ENCODE results near the gene ATMIN. TPM values are rescaled to one million over a fixed set of nuclear protein-coding genes. Genes with fewer than 3 reads are reported as not detected.

Gene ATMIN
- total and polyA plus RNA-seq, 2 of the 13 experiments (the other 11 are each of a cell fraction or from before 2014, with no cell fraction given), result 34.6 to 60.4 TPM

DNA sequence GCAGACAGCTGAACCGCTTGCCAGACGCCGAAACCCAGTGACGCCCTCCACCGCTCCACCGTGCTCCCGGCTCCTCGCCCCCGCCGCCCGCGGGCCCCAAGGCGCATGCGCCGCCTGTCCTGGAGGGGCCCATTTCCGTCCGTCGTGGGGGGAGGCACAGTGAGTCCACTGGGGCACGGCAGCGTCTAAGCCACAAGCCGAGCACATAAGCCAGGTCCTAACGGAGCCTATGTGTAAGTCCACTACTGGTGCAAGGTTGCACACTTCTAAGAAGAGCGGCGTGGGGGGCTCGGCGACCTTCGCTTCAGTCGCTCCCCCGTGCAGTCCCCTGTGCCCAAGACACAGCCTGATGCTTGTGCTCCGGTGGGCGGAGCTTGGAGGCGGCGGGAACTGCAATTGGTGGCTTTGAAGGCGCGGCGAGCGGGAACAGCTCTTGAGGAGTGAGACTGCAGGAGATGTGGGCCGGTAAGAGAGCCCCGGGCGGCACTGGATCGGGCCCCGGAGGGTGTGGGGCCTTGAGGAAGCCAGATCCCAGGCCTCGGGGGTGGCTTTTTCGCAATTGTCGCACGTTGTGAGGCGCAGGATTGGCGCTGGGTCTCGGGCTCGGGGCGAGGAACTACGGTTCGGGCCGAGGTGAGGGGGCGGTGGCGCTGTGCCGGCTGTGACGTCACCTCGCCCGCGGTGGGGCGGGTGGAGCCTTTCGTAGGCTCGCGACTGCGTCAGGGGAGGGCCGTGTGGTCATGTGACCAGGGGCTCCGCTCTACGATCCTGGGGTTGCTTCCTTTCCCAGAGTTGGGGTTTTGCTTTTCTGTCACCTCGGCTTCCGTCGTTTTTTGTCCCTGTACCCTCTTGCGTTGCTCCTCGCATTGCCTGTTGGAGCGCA is 28.6 kb upstream of the ATMIN start, which contains the start of the genes CENPN and CMC2 (continued):
- peak; percentile 55; the same call in 1 of the 2 replicates for TF ChIP-seq ZFP90 (CRISPR knock-in tag; IDR thresholded peaks at IDR 0.05; ENCODE audit: borderline replicate concordance)
- 0 out of 2 replicates have a peak, but pooled peaks have one; percentile 15 for TF ChIP-seq THYN1 (CRISPR knock-in tag; IDR thresholded peaks at IDR 0.05; ENCODE audit: borderline replicate concordance, low read depth)
- TF ChIP-seq ZNF841 (CRISPR knock-in tag; IDR thresholded peaks at IDR 0.05; ENCODE audit: borderline replicate concordance), result no peak
- TF ChIP-seq SMC3 (IDR thresholded peaks at IDR 0.05; ENCODE audit: low read length), result no peak
- no peak for TF ChIP-seq ZNF75D (CRISPR knock-in tag; IDR thresholded peaks at IDR 0.05; ENCODE audit: borderline replicate concordance)
- TF ChIP-seq HNRNPH1 (optimal IDR thresholded peaks at IDR 0.05; ENCODE audit: low read depth, low read length), result no peak
- TF ChIP-seq AGO2 (optimal IDR thresholded peaks at IDR 0.05; ENCODE audit: low read depth, low read length), result no peak
- TF ChIP-seq, protein P1, sequence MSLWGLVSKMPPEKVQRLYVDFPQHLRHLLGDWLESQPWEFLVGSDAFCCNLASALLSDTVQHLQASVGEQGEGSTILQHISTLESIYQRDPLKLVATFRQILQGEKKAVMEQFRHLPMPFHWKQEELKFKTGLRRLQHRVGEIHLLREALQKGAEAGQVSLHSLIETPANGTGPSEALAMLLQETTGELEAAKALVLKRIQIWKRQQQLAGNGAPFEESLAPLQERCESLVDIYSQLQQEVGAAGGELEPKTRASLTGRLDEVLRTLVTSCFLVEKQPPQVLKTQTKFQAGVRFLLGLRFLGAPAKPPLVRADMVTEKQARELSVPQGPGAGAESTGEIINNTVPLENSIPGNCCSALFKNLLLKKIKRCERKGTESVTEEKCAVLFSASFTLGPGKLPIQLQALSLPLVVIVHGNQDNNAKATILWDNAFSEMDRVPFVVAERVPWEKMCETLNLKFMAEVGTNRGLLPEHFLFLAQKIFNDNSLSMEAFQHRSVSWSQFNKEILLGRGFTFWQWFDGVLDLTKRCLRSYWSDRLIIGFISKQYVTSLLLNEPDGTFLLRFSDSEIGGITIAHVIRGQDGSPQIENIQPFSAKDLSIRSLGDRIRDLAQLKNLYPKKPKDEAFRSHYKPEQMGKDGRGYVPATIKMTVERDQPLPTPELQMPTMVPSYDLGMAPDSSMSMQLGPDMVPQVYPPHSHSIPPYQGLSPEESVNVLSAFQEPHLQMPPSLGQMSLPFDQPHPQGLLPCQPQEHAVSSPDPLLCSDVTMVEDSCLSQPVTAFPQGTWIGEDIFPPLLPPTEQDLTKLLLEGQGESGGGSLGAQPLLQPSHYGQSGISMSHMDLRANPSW (CRISPR knock-in tag; IDR thresholded peaks at IDR 0.05; ENCODE audit: borderline replicate concordance), result peak; percentile 83
- 0 out of 2 replicates have a peak, but pooled peaks have one; percentile 28 for TF ChIP-seq ZNF713 (CRISPR knock-in tag; IDR thresholded peaks at IDR 0.05)
- TF ChIP-seq ZNF292 (CRISPR knock-in tag; IDR thresholded peaks at IDR 0.05; ENCODE audit: borderline replicate concordance, low read depth), result peak; percentile 43; the same call in 1 of the 2 replicates
- no peak for TF ChIP-seq ZSCAN30 (CRISPR knock-in tag; IDR thresholded peaks at IDR 0.05)
- no peak for TF ChIP-seq IKZF1 (IDR thresholded peaks at IDR 0.05)
- no peak for TF ChIP-seq ONECUT2 (CRISPR knock-in tag; IDR thresholded peaks at IDR 0.05)
- peak; percentile 91; the same call in 1 of the 2 replicates for TF ChIP-seq FLYWCH1 (CRISPR knock-in tag; IDR thresholded peaks at IDR 0.05)
- TF ChIP-seq SAFB2 (CRISPR knock-in tag; IDR thresholded peaks at IDR 0.05; ENCODE audit: borderline replicate concordance, low read depth), result peak; percentile 96; the same call in 1 of the 2 replicates
- 0 out of 2 replicates have a peak, but pooled peaks have one; percentile 58 for TF ChIP-seq ETV6 (CRISPR knock-in tag; conservative IDR thresholded peaks at IDR 0.05)
- TF ChIP-seq ZBTB20 (CRISPR knock-in tag; IDR thresholded peaks at IDR 0.05; ENCODE audit: borderline replicate concordance, low read depth), result peak; percentile 34; the same call in 1 of the 2 replicates
- TF ChIP-seq, protein P2, sequence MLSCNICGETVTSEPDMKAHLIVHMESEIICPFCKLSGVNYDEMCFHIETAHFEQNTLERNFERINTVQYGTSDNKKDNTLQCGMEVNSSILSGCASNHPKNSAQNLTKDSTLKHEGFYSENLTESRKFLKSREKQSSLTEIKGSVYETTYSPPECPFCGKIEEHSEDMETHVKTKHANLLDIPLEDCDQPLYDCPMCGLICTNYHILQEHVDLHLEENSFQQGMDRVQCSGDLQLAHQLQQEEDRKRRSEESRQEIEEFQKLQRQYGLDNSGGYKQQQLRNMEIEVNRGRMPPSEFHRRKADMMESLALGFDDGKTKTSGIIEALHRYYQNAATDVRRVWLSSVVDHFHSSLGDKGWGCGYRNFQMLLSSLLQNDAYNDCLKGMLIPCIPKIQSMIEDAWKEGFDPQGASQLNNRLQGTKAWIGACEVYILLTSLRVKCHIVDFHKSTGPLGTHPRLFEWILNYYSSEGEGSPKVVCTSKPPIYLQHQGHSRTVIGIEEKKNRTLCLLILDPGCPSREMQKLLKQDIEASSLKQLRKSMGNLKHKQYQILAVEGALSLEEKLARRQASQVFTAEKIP (CRISPR knock-in tag; IDR thresholded peaks at IDR 0.05; ENCODE audit: borderline replicate concordance), result no peak
- TF ChIP-seq ZNF496 (CRISPR knock-in tag; IDR thresholded peaks at IDR 0.05; ENCODE audit: insufficient replicate concordance), result no peak
- TF ChIP-seq IKZF4 (CRISPR knock-in tag; IDR thresholded peaks at IDR 0.05; ENCODE audit: borderline replicate concordance, low read depth, not compliant biosample characterization), result peak; percentile 26
- TF ChIP-seq CHD2 (IDR thresholded peaks at IDR 0.05; ENCODE audit: low read depth, low read length), result no peak; the same call in 1 of the 2 replicates
- no peak for TF ChIP-seq SYNCRIP (IDR thresholded peaks at IDR 0.05; ENCODE audit: insufficient read depth, low read depth, low read length)
- TF ChIP-seq JDP2 (CRISPR knock-in tag; IDR thresholded peaks at IDR 0.05; ENCODE audit: borderline replicate concordance), result peak; percentile 41; the same call in 1 of the 2 replicates
